ENCODE measurements around the gene RALGAPB.

The RALGAPB gene

GRCh38 chr20:38514185-38514584 is 41.5 kb downstream of the RALGAPB start:
- no peak overlapping the region for H3K27ac ChIP-seq (ENCODE audit: insufficient read depth, low read length, poor library complexity, severe bottlenecking)
- H3K36me3 ChIP-seq (ENCODE audit: control insufficient read depth, insufficient read depth, low read length), result peaks cover 45% of the 10 kb centered on the region
- no peaks in the 10 kb centered on the region for H3K9me3 ChIP-seq (ENCODE audit: control insufficient read depth, low read length)
- no peaks in the 10 kb centered on the region for H3K4me1 ChIP-seq (ENCODE audit: control insufficient read depth, insufficient read depth, low read length, poor library complexity, severe bottlenecking)
- no peak for DNase-seq
- no peaks in the 10 kb centered on the region for H3K27me3 ChIP-seq (replicated peaks; ENCODE audit: control insufficient read depth, insufficient read depth, low read length, poor library complexity, severe bottlenecking)
- H3K4me3 ChIP-seq (ENCODE audit: insufficient read depth, low read depth, low read length, poor library complexity, severe bottlenecking), result no peak overlapping the region

GRCh38 chr20:38514947-38515346 is 42.3 kb downstream of the RALGAPB start:
- H3K27me3 ChIP-seq (replicated peaks; ENCODE audit: control insufficient read depth, insufficient read depth, low read length, poor library complexity, severe bottlenecking), result no peaks in the 10 kb centered on the region
- no peak overlapping the region for H3K4me3 ChIP-seq (ENCODE audit: insufficient read depth, low read depth, low read length, poor library complexity, severe bottlenecking)
- no peaks in the 10 kb centered on the region for H3K9me3 ChIP-seq (ENCODE audit: control insufficient read depth, low read length)
- H3K27ac ChIP-seq (ENCODE audit: insufficient read depth, low read length, poor library complexity, severe bottlenecking), result no peak overlapping the region
- no peaks in the 10 kb centered on the region for H3K4me1 ChIP-seq (ENCODE audit: control insufficient read depth, insufficient read depth, low read length, poor library complexity, severe bottlenecking)
- DNase-seq, result no peak
- peaks cover 38% of the 10 kb centered on the region for H3K36me3 ChIP-seq (ENCODE audit: control insufficient read depth, insufficient read depth, low read length)

DNA sequence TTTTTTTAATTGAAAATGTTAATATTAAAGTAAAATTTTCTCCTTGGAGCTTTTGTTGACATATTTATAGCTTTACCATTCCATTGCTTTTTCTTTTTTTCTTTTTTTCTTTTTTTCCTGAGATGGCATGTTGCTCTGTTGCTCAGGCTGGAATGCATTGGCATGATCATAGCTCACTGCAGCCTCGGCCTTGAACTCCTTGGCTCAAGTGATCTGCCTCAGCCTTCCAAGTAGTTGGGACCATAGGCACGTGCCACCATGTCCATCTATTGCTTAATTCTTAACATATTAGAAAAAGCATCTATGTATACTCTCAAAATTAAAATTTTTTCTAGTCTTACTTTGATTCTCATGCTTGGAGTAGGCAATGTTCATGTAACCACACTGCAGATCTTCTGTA is 43.0 kb downstream of the RALGAPB start:
- Histone ChIP-seq H3K4me3 (ENCODE audit: insufficient read depth, low read depth, low read length, poor library complexity, severe bottlenecking) (no peak overlapping the region), H3K4me1 (ENCODE audit: control insufficient read depth, insufficient read depth, low read length, poor library complexity, severe bottlenecking) (no peaks in the 10 kb centered on the region), H3K27me3 (replicated peaks; ENCODE audit: control insufficient read depth, insufficient read depth, low read length, poor library complexity, severe bottlenecking) (no peaks in the 10 kb centered on the region), H3K27ac (ENCODE audit: insufficient read depth, low read length, poor library complexity, severe bottlenecking) (no peak overlapping the region), H3K9me3 (ENCODE audit: control insufficient read depth, low read length) (no peaks in the 10 kb centered on the region), H3K36me3 (ENCODE audit: control insufficient read depth, insufficient read depth, low read length) (peaks cover 32% of the 10 kb centered on the region)
- no peak for DNase-seq

DNA sequence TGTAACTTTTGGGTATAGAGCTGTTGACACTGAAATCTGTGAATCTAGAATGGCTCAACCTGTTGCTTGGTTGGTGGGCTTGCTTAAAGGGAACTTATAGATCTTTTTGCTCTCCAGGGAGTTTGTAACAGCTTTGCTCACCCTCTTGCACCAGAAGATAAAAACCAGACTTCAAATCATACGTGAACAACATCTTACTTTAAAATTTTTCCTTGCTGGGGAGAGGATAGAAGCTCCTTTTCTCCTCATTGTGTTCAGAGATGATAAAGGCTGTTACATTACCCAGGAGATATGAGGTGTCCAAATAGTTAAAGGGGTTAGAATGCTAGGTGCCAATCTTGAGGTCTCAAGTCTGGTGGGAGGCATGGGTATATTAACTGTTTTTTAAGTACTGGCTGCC is 46.8 kb downstream of the RALGAPB start:
- no peaks in the 10 kb centered on the region for H3K9me3 ChIP-seq (ENCODE audit: control insufficient read depth, low read length)
- no peak overlapping the region for H3K27ac ChIP-seq (ENCODE audit: insufficient read depth, low read length, poor library complexity, severe bottlenecking)
- H3K36me3 ChIP-seq (ENCODE audit: control insufficient read depth, insufficient read depth, low read length), result peaks cover 45% of the 10 kb centered on the region
- no peak overlapping the region for H3K4me3 ChIP-seq (ENCODE audit: insufficient read depth, low read depth, low read length, poor library complexity, severe bottlenecking)
- H3K27me3 ChIP-seq (replicated peaks; ENCODE audit: control insufficient read depth, insufficient read depth, low read length, poor library complexity, severe bottlenecking), result no peaks in the 10 kb centered on the region
- DNase-seq, result no peak
- no peaks in the 10 kb centered on the region for H3K4me1 ChIP-seq (ENCODE audit: control insufficient read depth, insufficient read depth, low read length, poor library complexity, severe bottlenecking)

GRCh38 chr20:38520261-38520660 is 47.6 kb downstream of the RALGAPB start:
- no peak overlapping the region for H3K27ac ChIP-seq (ENCODE audit: insufficient read depth, low read length, poor library complexity, severe bottlenecking)
- H3K27me3 ChIP-seq (replicated peaks; ENCODE audit: control insufficient read depth, insufficient read depth, low read length, poor library complexity, severe bottlenecking), result no peaks in the 10 kb centered on the region
- no peaks in the 10 kb centered on the region for H3K9me3 ChIP-seq (ENCODE audit: control insufficient read depth, low read length)
- H3K36me3 ChIP-seq (ENCODE audit: control insufficient read depth, insufficient read depth, low read length), result peaks cover 43% of the 10 kb centered on the region
- no peaks in the 10 kb centered on the region for H3K4me1 ChIP-seq (ENCODE audit: control insufficient read depth, insufficient read depth, low read length, poor library complexity, severe bottlenecking)
- no peak overlapping the region for H3K4me3 ChIP-seq (ENCODE audit: insufficient read depth, low read depth, low read length, poor library complexity, severe bottlenecking)
- no peak for DNase-seq

DNA sequence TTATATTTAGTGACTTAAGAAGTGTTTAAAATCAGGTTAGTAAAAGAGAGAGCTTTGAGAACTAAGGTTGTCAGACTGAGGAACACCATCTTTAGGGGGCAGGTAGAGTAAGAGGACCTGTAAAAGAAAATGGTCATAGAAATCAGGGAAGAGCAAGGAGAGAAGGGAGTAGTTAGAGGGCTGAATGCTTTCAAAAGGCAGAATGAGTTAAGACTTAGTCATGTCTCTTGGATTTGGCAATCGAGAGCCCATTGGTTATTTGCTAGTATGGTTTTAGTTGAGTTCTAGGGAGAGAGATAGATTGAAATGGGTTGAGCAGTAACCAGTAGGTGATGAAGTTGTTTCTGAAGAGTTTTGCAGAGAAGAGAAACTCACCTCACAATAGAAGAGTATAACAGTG is 51.1 kb downstream of the RALGAPB start:
- no peak for DNase-seq
- peaks cover 45% of the 10 kb centered on the region for H3K36me3 ChIP-seq (ENCODE audit: control insufficient read depth, insufficient read depth, low read length)
- no peaks in the 10 kb centered on the region for H3K9me3 ChIP-seq (ENCODE audit: control insufficient read depth, low read length)
- H3K27me3 ChIP-seq (replicated peaks; ENCODE audit: control insufficient read depth, insufficient read depth, low read length, poor library complexity, severe bottlenecking), result no peaks in the 10 kb centered on the region
- no peak overlapping the region for H3K27ac ChIP-seq (ENCODE audit: insufficient read depth, low read length, poor library complexity, severe bottlenecking)
- H3K4me3 ChIP-seq (ENCODE audit: insufficient read depth, low read depth, low read length, poor library complexity, severe bottlenecking), result no peak overlapping the region
- H3K4me1 ChIP-seq (ENCODE audit: control insufficient read depth, insufficient read depth, low read length, poor library complexity, severe bottlenecking), result no peaks in the 10 kb centered on the region

DNA sequence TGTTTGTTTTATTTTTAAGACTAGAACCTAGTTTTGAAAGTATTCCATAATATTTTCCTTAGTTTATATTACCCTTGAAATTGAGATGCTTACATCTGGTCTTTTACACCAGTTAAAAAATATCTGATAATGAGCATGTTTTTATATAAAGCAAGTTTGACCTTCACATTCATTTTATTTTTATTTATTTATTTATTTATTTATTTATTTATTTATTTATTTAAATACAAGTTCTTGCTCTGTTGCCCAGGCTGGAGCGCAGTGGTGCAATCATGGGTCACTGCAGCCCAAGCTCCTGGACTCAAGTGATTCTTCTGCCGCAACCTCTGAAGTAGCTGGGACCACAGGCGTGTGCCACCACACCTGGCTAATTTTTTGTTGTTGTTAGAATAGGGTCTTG is 55.5 kb downstream of the RALGAPB start:
- no peaks in the 10 kb centered on the region for H3K9me3 ChIP-seq (ENCODE audit: control insufficient read depth, low read length)
- H3K4me1 ChIP-seq (ENCODE audit: control insufficient read depth, insufficient read depth, low read length, poor library complexity, severe bottlenecking), result no peaks in the 10 kb centered on the region
- H3K27me3 ChIP-seq (replicated peaks; ENCODE audit: control insufficient read depth, insufficient read depth, low read length, poor library complexity, severe bottlenecking), result no peaks in the 10 kb centered on the region
- H3K27ac ChIP-seq (ENCODE audit: insufficient read depth, low read length, poor library complexity, severe bottlenecking), result no peak overlapping the region
- H3K4me3 ChIP-seq (ENCODE audit: insufficient read depth, low read depth, low read length, poor library complexity, severe bottlenecking), result no peak overlapping the region
- peaks cover 45% of the 10 kb centered on the region for H3K36me3 ChIP-seq (ENCODE audit: control insufficient read depth, insufficient read depth, low read length)
- DNase-seq, result no peak

GRCh38 chr20:38531021-38531420 is 58.4 kb downstream of the RALGAPB start:
- Histone ChIP-seq H3K4me3 (ENCODE audit: insufficient read depth, low read depth, low read length, poor library complexity, severe bottlenecking) (no peak overlapping the region), H3K4me1 (ENCODE audit: control insufficient read depth, insufficient read depth, low read length, poor library complexity, severe bottlenecking) (no peaks in the 10 kb centered on the region), H3K27ac (ENCODE audit: insufficient read depth, low read length, poor library complexity, severe bottlenecking) (no peak overlapping the region), H3K36me3 (ENCODE audit: control insufficient read depth, insufficient read depth, low read length) (peaks cover 53% of the 10 kb centered on the region), H3K27me3 (replicated peaks; ENCODE audit: control insufficient read depth, insufficient read depth, low read length, poor library complexity, severe bottlenecking) (no peaks in the 10 kb centered on the region), H3K9me3 (ENCODE audit: control insufficient read depth, low read length) (no peaks in the 10 kb centered on the region)
- no peak for DNase-seq

- Histone ChIP-seq H3K27me3 (replicated peaks; ENCODE audit: control insufficient read depth, insufficient read depth, low read length, poor library complexity, severe bottlenecking) (no peaks in the 10 kb centered on the region), H3K9me3 (ENCODE audit: control insufficient read depth, low read length) (no peaks in the 10 kb centered on the region), H3K4me3 (ENCODE audit: insufficient read depth, low read depth, low read length, poor library complexity, severe bottlenecking) (no peak overlapping the region), H3K36me3 (ENCODE audit: control insufficient read depth, insufficient read depth, low read length) (peaks cover 73% of the 10 kb centered on the region), H3K4me1 (ENCODE audit: control insufficient read depth, insufficient read depth, low read length, poor library complexity, severe bottlenecking) (no peaks in the 10 kb centered on the region), H3K27ac (ENCODE audit: insufficient read depth, low read length, poor library complexity, severe bottlenecking) (no peak overlapping the region)
- DNase-seq, result no peak
These were observed 62.1 kb downstream of the RALGAPB start for GRCh38 chr20:38534756-38535155.

DNA sequence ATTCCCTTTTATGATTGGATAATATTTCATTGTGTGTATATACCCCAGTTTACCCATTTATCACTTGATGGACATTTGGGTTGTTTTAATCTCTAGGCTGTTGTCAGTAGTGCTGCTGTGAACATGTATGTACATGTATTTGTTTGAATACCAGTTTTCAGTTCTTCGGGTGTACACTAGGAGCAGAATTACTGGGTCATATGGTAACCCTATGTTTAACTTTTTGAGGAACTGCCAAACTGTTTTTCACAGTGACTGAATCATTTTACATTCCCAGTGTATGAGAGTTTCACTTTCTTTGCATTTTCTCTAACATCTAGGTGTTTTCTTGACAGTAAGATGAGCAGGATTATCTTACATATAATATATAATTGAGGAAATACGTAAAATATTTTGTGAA is 63.7 kb downstream of the RALGAPB start:
- Histone ChIP-seq H3K27me3 (replicated peaks; ENCODE audit: control insufficient read depth, insufficient read depth, low read length, poor library complexity, severe bottlenecking) (no peaks in the 10 kb centered on the region), H3K4me3 (ENCODE audit: insufficient read depth, low read depth, low read length, poor library complexity, severe bottlenecking) (no peak overlapping the region), H3K9me3 (ENCODE audit: control insufficient read depth, low read length) (no peaks in the 10 kb centered on the region), H3K4me1 (ENCODE audit: control insufficient read depth, insufficient read depth, low read length, poor library complexity, severe bottlenecking) (no peaks in the 10 kb centered on the region), H3K36me3 (ENCODE audit: control insufficient read depth, insufficient read depth, low read length) (peaks cover 83% of the 10 kb centered on the region), H3K27ac (ENCODE audit: insufficient read depth, low read length, poor library complexity, severe bottlenecking) (no peak overlapping the region)
- DNase-seq, result no peak

- Histone ChIP-seq H3K4me3 (ENCODE audit: insufficient read depth, low read depth, low read length, poor library complexity, severe bottlenecking) (no peak overlapping the region), H3K27me3 (replicated peaks; ENCODE audit: control insufficient read depth, insufficient read depth, low read length, poor library complexity, severe bottlenecking) (no peaks in the 10 kb centered on the region), H3K4me1 (ENCODE audit: control insufficient read depth, insufficient read depth, low read length, poor library complexity, severe bottlenecking) (no peaks in the 10 kb centered on the region), H3K36me3 (ENCODE audit: control insufficient read depth, insufficient read depth, low read length) (peaks cover 87% of the 10 kb centered on the region), H3K27ac (ENCODE audit: insufficient read depth, low read length, poor library complexity, severe bottlenecking) (no peak overlapping the region), H3K9me3 (ENCODE audit: control insufficient read depth, low read length) (no peaks in the 10 kb centered on the region)
- no peak for DNase-seq
These were observed 64.5 kb downstream of the RALGAPB start for GRCh38 chr20:38537176-38537575.
